ENCODE measurements around the gene FATE1.
"Not testable (repeated sequence)": the region's sequence is repeated elsewhere in the genome, so short reads cannot be mapped to it uniquely, and the experiment has no call there.

FATE1 gene

GRCh38 chrX:151715752-151716151, at the start of gene FATE1:
TSS of gene FATE1 (plus strand) at chrX:151716035. CDS start at chrX:151716120, 85 bp downstream.
- no peak for DNase-seq

- no peak for DNase-seq
Observed at GRCh38 chrX:151675121-151675746, 40.6 kb upstream of the FATE1 start.

- no peak for DNase-seq
Observed at GRCh38 chrX:151676196-151676595, 39.6 kb upstream of the FATE1 start.

- no peak for DNase-seq
Observed at GRCh38 chrX:151679798-151680402, 35.9 kb upstream of the FATE1 start.

GRCh38 chrX:151680805-151681204, 35.0 kb upstream of the FATE1 start:
- peak; percentile 44 for DNase-seq

GRCh38 chrX:151687635-151688034, 28.2 kb upstream of the FATE1 start:
- DNase-seq: no peak

GRCh38 chrX:151688695-151689094, 27.1 kb upstream of the FATE1 start:
- no peak for DNase-seq

GRCh38 chrX:151692825-151693224, 23.0 kb upstream of the FATE1 start:
- no peak for DNase-seq

- no peak for DNase-seq
Observed at GRCh38 chrX:151694121-151694520, 21.7 kb upstream of the FATE1 start.

GRCh38 chrX:151694661-151695582, 20.9 kb upstream of the FATE1 start, which contains the start of gene PRRG3:
TSS of gene PRRG3 (plus strand) at chrX:151695458. CDS start at chrX:151698815, 3,357 bp downstream.
- no peak for DNase-seq

- DNase-seq: no peak
Observed at GRCh38 chrX:151695583-151696340, 20.1 kb upstream of the FATE1 start.

GRCh38 chrX:151697082-151697481, 18.8 kb upstream of the FATE1 start:
- not testable (repeated sequence) for DNase-seq

- DNase-seq: no peak
Observed at GRCh38 chrX:151697522-151697921, 18.3 kb upstream of the FATE1 start.

- DNase-seq: no peak
Observed at GRCh38 chrX:151698485-151698884, 17.4 kb upstream of the FATE1 start.

- DNase-seq: no peak
Observed at GRCh38 chrX:151699746-151700145, 16.1 kb upstream of the FATE1 start.

GRCh38 chrX:151700581-151700980, 15.3 kb upstream of the FATE1 start:
- DNase-seq: no peak

- DNase-seq: no peak
Observed at GRCh38 chrX:151701071-151701470, 14.8 kb upstream of the FATE1 start.

- DNase-seq: no peak
Observed at GRCh38 chrX:151701531-151701930, 14.3 kb upstream of the FATE1 start.

- no peak for DNase-seq
Observed at GRCh38 chrX:151702026-151702714, 13.7 kb upstream of the FATE1 start.

GRCh38 chrX:151702741-151703340, 13.0 kb upstream of the FATE1 start:
- DNase-seq: no peak

- DNase-seq: no peak
Observed at GRCh38 chrX:151703487-151703886, 12.3 kb upstream of the FATE1 start.

Data from CD4-positive, alpha-beta T cell treated with Interleukin-21 for 1 hour (primary cell).